ENCODE measurements around the gene TMEM178A. TPM values are rescaled to one million over a fixed set of nuclear protein-coding genes. Genes with fewer than 3 reads are reported as not detected.

Gene TMEM178A
- polyA plus RNA-seq, 3 donors: 0.15 TPM; not detected in 2

- Mint-ChIP-seq H3K27me3 (ENCODE audit: low read depth in 3 of 3) (peaks cover 0 to 2% (median 1%) of the 10 kb centered on the region in 3 donors), H3K36me3 (no peaks in the 10 kb centered on the region), H3K4me3 (no peak overlapping the region), H3K4me1 (no peaks in the 10 kb centered on the region), H3K27ac (no peak overlapping the region), H3K9me3 (no peaks in the 10 kb centered on the region)
- H3K27me3 ChIP-seq (ENCODE audit: control insufficient read depth in 2 of 2, insufficient read depth in 2 of 2, low read length in 2 of 2): no peaks in the 10 kb centered on the region
- TF ChIP-seq, protein P1, sequence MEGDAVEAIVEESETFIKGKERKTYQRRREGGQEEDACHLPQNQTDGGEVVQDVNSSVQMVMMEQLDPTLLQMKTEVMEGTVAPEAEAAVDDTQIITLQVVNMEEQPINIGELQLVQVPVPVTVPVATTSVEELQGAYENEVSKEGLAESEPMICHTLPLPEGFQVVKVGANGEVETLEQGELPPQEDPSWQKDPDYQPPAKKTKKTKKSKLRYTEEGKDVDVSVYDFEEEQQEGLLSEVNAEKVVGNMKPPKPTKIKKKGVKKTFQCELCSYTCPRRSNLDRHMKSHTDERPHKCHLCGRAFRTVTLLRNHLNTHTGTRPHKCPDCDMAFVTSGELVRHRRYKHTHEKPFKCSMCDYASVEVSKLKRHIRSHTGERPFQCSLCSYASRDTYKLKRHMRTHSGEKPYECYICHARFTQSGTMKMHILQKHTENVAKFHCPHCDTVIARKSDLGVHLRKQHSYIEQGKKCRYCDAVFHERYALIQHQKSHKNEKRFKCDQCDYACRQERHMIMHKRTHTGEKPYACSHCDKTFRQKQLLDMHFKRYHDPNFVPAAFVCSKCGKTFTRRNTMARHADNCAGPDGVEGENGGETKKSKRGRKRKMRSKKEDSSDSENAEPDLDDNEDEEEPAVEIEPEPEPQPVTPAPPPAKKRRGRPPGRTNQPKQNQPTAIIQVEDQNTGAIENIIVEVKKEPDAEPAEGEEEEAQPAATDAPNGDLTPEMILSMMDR (IDR thresholded peaks at IDR 0.05): no peak
- no peaks in the 10 kb centered on the region for H4K20me1 ChIP-seq (ENCODE audit: insufficient read depth, low read length)
- no peak overlapping the region for H3K9ac ChIP-seq (ENCODE audit: insufficient read depth, low read length, poor library complexity, severe bottlenecking)
- no peaks in the 10 kb centered on the region for H3K9me3 ChIP-seq (replicated peaks in 1 of 2; ENCODE audit: control insufficient read depth in 1 of 2, insufficient read depth in 1 of 2, low read length in 2 of 2)
- no peak for DNase-seq
- H2AFZ ChIP-seq (ENCODE audit: insufficient read depth, low read depth, low read length, poor library complexity, severe bottlenecking): no peak overlapping the region
- no CpG with 5 or more reads among the region's 1 CpG for WGBS (ENCODE audit: insufficient coverage)
- intact Hi-C loops (cut with micrococcal nuclease): no loop called here
- H3K4me1 ChIP-seq (ENCODE audit: control insufficient read depth in 1 of 2, insufficient read depth in 2 of 2, low read length in 2 of 2): no peaks in the 10 kb centered on the region
- H3K79me2 ChIP-seq (ENCODE audit: insufficient read depth, low read length): no peaks in the 10 kb centered on the region
- H3K27ac ChIP-seq (ENCODE audit: low read depth in 1 of 2, low read length in 2 of 2): no peak overlapping the region
- H3K4me3 ChIP-seq (replicated peaks in 1 of 3; ENCODE audit: low read depth in 2 of 3, low read length in 3 of 3): no peak overlapping the region
- H3K4me2 ChIP-seq (replicated peaks; ENCODE audit: extremely low read depth, low read length, poor library complexity, severe bottlenecking): no peak overlapping the region
- no peaks in the 10 kb centered on the region for H3K36me3 ChIP-seq (replicated peaks in 1 of 2; ENCODE audit: control insufficient read depth in 1 of 2, insufficient read depth in 2 of 2, low read length in 2 of 2)
Measured at GRCh38 chr2:39641635-39642034, 24.1 kb upstream of the TMEM178A start.

DNA sequence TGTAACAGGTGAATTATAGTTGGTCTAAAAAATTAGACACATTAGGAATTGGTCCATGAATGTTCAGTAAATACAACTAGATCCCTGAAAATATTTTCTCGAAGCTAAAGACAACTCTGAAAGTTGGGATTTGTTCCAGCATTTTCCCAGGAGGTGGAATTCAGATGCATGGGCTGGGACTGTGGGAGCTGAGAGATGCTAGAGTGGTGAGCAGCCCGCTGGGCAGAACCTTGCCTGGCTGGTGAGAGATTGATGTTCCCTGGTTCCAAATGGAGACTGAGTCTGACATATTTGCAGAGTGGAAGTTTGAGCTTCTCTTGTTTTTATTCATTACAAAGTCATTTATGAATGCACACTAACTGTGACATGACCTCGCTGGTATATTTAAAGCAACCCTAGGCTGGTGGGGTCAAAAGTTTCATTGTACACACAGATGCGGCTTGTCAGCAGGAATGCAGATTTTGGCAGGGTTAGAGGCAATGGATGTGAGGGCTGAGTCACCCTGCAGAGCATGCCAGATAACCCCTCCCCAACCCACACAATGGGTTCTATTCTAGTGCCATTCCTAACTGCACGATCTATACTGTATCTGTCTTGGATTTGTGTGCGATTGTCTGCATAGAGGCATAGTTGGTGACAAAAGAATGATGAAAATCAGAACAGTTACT is 23.5 kb upstream of the TMEM178A start:
- H3K4me2 ChIP-seq (replicated peaks; ENCODE audit: extremely low read depth, low read length, poor library complexity, severe bottlenecking): no peak overlapping the region

More for the DNA sequence above, 23.5 kb upstream of the TMEM178A start:
- H3K27me3 ChIP-seq (ENCODE audit: control insufficient read depth in 2 of 2, insufficient read depth in 2 of 2, low read length in 2 of 2): no peaks in the 10 kb centered on the region
- H3K27me3 Mint-ChIP-seq (ENCODE audit: low read depth in 3 of 3): peaks cover 0 to 1% (median 0%) of the 10 kb centered on the region in 3 donors
- no peaks in the 10 kb centered on the region for H3K79me2 ChIP-seq (ENCODE audit: insufficient read depth, low read length)
- intact Hi-C loops (cut with micrococcal nuclease): no loop called here
- H3K9ac ChIP-seq (ENCODE audit: insufficient read depth, low read length, poor library complexity, severe bottlenecking): no peak overlapping the region
- H3K36me3 Mint-ChIP-seq: no peaks in the 10 kb centered on the region
- no CpG with 5 or more reads among the region's 6 CpGs for WGBS (ENCODE audit: insufficient coverage)
- H3K27ac Mint-ChIP-seq: no peak overlapping the region
- no peak overlapping the region for H3K4me3 ChIP-seq (replicated peaks in 1 of 3; ENCODE audit: low read depth in 2 of 3, low read length in 3 of 3)
- TF ChIP-seq, protein P1 (IDR thresholded peaks at IDR 0.05): no peak
- H3K4me1 ChIP-seq (ENCODE audit: control insufficient read depth in 1 of 2, insufficient read depth in 2 of 2, low read length in 2 of 2): no peaks in the 10 kb centered on the region
- no peak overlapping the region for H3K27ac ChIP-seq (ENCODE audit: low read depth in 1 of 2, low read length in 2 of 2)
- no peaks in the 10 kb centered on the region for H3K36me3 ChIP-seq (replicated peaks in 1 of 2; ENCODE audit: control insufficient read depth in 1 of 2, insufficient read depth in 2 of 2, low read length in 2 of 2)
- H3K4me1 Mint-ChIP-seq: no peaks in the 10 kb centered on the region
- no peaks in the 10 kb centered on the region for H3K9me3 ChIP-seq (replicated peaks in 1 of 2; ENCODE audit: control insufficient read depth in 1 of 2, insufficient read depth in 1 of 2, low read length in 2 of 2)
- no peaks in the 10 kb centered on the region for H4K20me1 ChIP-seq (ENCODE audit: insufficient read depth, low read length)
- no peak for DNase-seq
- H3K9me3 Mint-ChIP-seq: no peaks in the 10 kb centered on the region
- no peak overlapping the region for H3K4me3 Mint-ChIP-seq
- H2AFZ ChIP-seq (ENCODE audit: insufficient read depth, low read depth, low read length, poor library complexity, severe bottlenecking): no peak overlapping the region
